AG10803 (cell line): Measurements from ENCODE around the gene SRF.

Source experiments
- DNase-seq: peaks from one replicate; pipeline ENCODE4 v3.0.0; 2010; ENCODE audit warnings: low read depth
- H3K4me3 ChIP-seq: 2 replicates; pipeline ENCODE4 v1.5.1; 2011; ENCODE audit warnings: mild to moderate bottlenecking, low read length, control low read depth
- CTCF ChIP-seq: conservative IDR thresholded peaks from 2 replicates; pipeline ENCODE4 v1.5.1; 2011; ENCODE audit warnings: mild to moderate bottlenecking, low read length, control low read depth, inconsistent platforms

The SRF gene

DNA sequence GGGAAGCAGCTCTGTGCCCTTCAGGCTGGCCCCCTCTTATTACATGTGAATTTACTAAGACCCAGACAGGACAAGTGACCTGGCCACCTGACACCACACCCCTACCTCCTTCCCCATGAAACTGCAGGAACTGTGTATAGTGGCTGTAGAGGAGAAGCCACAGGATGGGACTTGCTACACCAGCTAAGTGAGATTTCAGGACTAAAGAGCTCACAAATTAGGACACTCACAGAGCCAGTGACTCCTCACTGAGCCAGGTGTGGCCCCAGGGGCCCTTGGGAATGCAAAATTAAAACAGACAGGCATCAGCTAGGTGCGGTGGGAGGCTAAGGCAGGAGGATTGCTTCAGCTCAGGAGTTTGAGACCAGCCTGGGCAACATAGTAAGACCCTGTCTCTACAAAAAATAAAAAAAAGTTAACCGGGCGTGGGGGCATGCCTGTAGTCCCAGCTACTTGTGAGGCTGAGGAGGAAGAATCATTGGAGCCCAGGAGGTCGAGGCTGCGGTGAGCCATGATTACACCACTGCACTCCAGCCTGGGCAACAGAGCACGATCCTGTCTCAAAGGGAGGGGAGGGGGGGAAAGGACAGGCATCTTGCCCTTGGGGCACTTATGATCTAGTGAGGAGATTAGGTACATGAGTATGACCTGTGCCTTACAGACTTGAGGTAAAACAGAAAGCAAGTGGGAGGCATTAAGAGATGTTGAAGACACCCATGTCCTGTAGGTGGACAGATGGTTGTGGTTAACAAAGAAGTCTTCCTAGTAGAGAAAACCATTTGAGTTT is 23.2 kb upstream of the SRF start:
- no peak for DNase-seq
- TF ChIP-seq CTCF = no peak
- no peak overlapping the region for H3K4me3 ChIP-seq

DNA sequence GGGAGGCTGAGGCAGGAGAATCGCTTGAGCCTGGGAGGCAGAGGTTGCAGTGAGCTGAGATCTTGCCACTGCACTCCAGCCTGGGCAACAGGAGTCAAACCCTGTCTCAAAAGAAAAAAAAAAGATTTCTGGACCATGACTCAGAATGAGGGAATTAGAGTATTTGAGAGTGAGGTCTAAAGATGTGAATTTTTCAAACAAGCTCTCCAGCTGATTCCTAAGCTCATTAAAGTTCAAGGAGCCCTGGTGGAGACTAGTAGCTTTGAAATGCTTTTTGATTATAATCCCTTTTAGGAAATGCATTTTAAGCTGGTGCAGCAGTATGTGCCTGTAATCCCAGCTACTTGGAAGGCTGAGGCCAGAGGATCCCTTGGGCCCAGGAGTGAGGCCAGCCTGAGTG is 21.8 kb upstream of the SRF start:
- peak; percentile 45 for DNase-seq
- TF ChIP-seq CTCF = peak; percentile 7; the same call in 1 of the 2 replicates
- no peak overlapping the region for H3K4me3 ChIP-seq

DNA sequence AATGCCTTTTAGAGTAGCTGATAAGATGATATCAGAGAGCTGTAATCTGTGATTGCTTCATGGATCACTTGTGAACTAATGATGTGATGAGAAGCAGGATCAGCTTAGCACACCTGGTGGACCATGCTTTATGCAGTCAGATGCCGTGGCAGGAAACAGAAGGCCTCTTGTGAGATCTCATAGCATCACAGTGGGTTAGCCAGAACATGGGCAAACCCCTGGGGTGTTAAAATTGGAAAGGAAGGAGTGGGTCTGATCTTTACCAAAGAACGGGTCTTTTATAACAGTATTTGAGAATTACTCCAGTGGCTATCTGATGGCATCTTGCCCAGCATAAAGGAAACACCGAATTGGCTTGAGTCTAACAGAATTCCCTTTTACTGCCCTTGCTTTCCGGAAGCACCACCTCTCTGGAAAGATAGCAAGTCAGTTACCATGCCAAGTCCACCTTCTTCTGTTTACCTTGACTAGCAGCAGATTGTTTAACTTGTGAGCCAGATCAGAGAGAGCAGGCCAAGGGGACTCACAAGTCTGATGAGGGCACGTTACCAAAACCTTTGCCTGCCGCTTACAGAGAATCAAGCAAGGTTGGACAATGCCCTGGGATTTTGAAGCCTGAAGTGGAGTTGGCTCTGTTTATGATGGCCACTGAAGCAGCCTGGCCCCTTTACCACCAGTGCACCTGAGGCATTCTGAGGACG is 20.9 kb upstream of the SRF start:
- DNase-seq = no peak
- no peak for TF ChIP-seq CTCF
- H3K4me3 ChIP-seq = no peak overlapping the region

- TF ChIP-seq CTCF = no peak
- no peak for DNase-seq
- no peak overlapping the region for H3K4me3 ChIP-seq
These were observed 11.5 kb upstream of the SRF start for GRCh38 chr6:43159599-43159998.

- TF ChIP-seq CTCF = no peak
These were observed 7.2 kb upstream of the SRF start for GRCh38 chr6:43163899-43164298.

DNA sequence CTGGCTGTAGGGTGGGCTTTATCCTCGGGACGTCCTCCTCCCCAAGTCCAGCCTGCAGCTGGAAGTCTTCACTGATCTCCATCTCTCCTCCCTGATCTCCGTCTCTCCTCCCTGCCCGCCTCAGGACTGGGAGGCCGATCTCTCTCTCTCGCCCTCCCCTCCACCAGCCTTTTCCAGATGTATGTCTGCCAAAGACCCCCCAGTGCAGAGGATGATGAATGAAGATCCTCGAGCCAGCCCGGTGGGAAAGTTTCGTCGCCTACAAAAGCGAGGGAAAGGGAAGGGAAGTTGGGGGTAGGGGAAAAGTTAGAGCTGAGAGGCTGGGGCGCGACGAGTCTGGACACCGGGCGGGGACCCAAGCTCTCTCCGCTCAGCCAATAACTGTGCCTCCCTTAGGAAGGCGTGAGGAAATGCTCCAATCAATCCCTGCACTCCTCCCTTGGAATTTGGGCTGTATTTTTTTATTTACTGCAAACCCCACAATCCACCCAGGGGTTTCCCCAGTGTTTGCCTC is 595 bp upstream of the SRF start:
- TF ChIP-seq CTCF = no peak
- peak overlapping the region; percentile 70 for H3K4me3 ChIP-seq
- no peak for DNase-seq

More at GRCh38 chr6:43163899-43164298, 7.2 kb upstream of the SRF start:
- DNase-seq = no peak
- no peak overlapping the region for H3K4me3 ChIP-seq

- no peak for DNase-seq
- peak overlapping the region; percentile 98 for H3K4me3 ChIP-seq
- TF ChIP-seq CTCF = no peak
These were observed 636 bp downstream of the SRF start for GRCh38 chr6:43171707-43172103.
